ENCODE results near the gene UCKL1. TPM values are rescaled to one million over a fixed set of nuclear protein-coding genes. Genes with fewer than 3 reads are reported as not detected.

Gene UCKL1
- total RNA-seq, 1 donor from 2014 or later = 27.2 TPM

DNA sequence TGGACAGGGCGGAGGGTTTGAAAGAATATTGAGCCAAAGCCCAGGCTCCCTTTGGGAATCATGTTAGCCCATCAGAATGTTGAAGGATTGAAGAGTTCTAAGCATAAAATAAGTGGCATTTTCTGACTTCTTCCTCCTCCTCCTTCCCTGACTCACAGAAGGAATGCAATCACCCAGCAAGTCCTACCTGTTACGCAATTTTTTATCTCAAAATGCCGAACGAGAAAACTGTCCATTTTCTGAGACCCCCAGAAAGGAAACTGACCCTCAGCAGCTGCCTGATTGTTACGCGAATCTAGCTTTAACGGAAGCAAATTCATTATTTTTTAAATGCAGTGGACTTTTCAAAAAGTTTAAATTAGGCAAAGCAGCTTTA lies 66.0 kb downstream of the UCKL1 start:
- no peak overlapping the region for H3K4me3 Mint-ChIP-seq (ENCODE audit: unreplicated experiment)
- DNase-seq (ENCODE audit: low spot score) = no peak
- TF ChIP-seq, protein P1, sequence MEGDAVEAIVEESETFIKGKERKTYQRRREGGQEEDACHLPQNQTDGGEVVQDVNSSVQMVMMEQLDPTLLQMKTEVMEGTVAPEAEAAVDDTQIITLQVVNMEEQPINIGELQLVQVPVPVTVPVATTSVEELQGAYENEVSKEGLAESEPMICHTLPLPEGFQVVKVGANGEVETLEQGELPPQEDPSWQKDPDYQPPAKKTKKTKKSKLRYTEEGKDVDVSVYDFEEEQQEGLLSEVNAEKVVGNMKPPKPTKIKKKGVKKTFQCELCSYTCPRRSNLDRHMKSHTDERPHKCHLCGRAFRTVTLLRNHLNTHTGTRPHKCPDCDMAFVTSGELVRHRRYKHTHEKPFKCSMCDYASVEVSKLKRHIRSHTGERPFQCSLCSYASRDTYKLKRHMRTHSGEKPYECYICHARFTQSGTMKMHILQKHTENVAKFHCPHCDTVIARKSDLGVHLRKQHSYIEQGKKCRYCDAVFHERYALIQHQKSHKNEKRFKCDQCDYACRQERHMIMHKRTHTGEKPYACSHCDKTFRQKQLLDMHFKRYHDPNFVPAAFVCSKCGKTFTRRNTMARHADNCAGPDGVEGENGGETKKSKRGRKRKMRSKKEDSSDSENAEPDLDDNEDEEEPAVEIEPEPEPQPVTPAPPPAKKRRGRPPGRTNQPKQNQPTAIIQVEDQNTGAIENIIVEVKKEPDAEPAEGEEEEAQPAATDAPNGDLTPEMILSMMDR (IDR thresholded peaks at IDR 0.05) = no peak
- no peaks in the 10 kb centered on the region for H3K9me3 Mint-ChIP-seq (ENCODE audit: low read depth)
- no peaks in the 10 kb centered on the region for H3K27me3 Mint-ChIP-seq (ENCODE audit: low read depth)
- H3K4me1 Mint-ChIP-seq (ENCODE audit: low read depth) = peaks cover 8% of the 10 kb centered on the region
- H3K36me3 Mint-ChIP-seq (ENCODE audit: low read depth) = peaks cover 12% of the 10 kb centered on the region
- no peak overlapping the region for H3K27ac Mint-ChIP-seq (ENCODE audit: unreplicated experiment)

Small RNA genes lying within 50 kb of the gene (microRNA-seq; reads per million reads assigned to microRNA genes)
- not detected for gene MIR1914 (ENCODE audit: borderline number of aligned reads)
- not detected for gene MIR647 (ENCODE audit: borderline number of aligned reads)
- gene MIR941-1 (ENCODE audit: borderline number of aligned reads) = not detected
- not detected for gene MIR941-2 (ENCODE audit: borderline number of aligned reads)
- not detected for gene MIR941-3 (ENCODE audit: borderline number of aligned reads)
- gene MIR941-4 (ENCODE audit: borderline number of aligned reads) = not detected
- gene MIR941-5 (ENCODE audit: borderline number of aligned reads) = not detected

Other genes starting within 250 kb of the UCKL1 start
- 37.8 to 47.4 TPM (median 39.8 TPM) in 3 replicates for gene ARFRP1, start 248.4 kb downstream of the UCKL1 start, total RNA-seq
- 19.2 to 25.6 TPM (median 20.6 TPM) in 3 replicates for gene ZGPAT, start 248.4 kb downstream of the UCKL1 start, total RNA-seq
- 6.8 to 9.7 TPM (median 7.1 TPM) in 3 replicates for gene LIME1, start 219.8 kb downstream of the UCKL1 start, total RNA-seq
- gene SLC2A4RG, start 216.6 kb downstream of the UCKL1 start, total RNA-seq = 90.7 to 105 TPM (median 101 TPM) in 3 replicates
- gene ZBTB46, start 125.2 kb downstream of the UCKL1 start, total RNA-seq = 5.9 to 8.3 TPM (median 6.0 TPM) in 3 replicates
- not detected in 3 replicates for gene ABHD16B, start 94.9 kb downstream of the UCKL1 start, total RNA-seq
- gene TPD52L2, start 91.1 kb downstream of the UCKL1 start, total RNA-seq = 102 to 141 TPM (median 138 TPM) in 3 replicates
- 44.2 to 46.6 TPM (median 45.1 TPM) in 3 replicates for gene DNAJC5, start 61.3 kb downstream of the UCKL1 start, total RNA-seq
- gene ZNF512B, start 13.5 kb upstream of the UCKL1 start, total RNA-seq = 36.5 to 44.3 TPM (median 37.2 TPM) in 3 replicates
- gene SAMD10, start 23.2 kb upstream of the UCKL1 start, total RNA-seq = 3.8 to 4.7 TPM (median 4.3 TPM) in 3 replicates
- 49.0 to 56.6 TPM (median 49.5 TPM) in 3 replicates for gene PRPF6, start 24.7 kb upstream of the UCKL1 start, total RNA-seq
- 0.77 to 3.3 TPM (median 0.97 TPM) in 3 replicates for gene C20orf204, start 79.8 kb upstream of the UCKL1 start, total RNA-seq
- gene SOX18, start 93.2 kb upstream of the UCKL1 start, total RNA-seq = 2.1 to 2.8 TPM (median 2.3 TPM) in 3 replicates
- gene TCEA2, start 106.8 kb upstream of the UCKL1 start, total RNA-seq = 57.1 to 59.2 TPM (median 57.6 TPM) in 3 replicates
- 15.7 to 18.5 TPM (median 18.1 TPM) in 3 replicates for gene RGS19, start 123.1 kb upstream of the UCKL1 start, total RNA-seq
- 3.2 to 4.6 TPM (median 3.5 TPM) in 3 replicates for gene OPRL1, start 123.7 kb upstream of the UCKL1 start, total RNA-seq
- 0.55 to 1.4 TPM in 2 of 3 replicates, not detected in the other for gene LKAAEAR1, start 128.0 kb upstream of the UCKL1 start, total RNA-seq
- not detected in 3 replicates for gene NPBWR2, start 151.1 kb upstream of the UCKL1 start, total RNA-seq
- gene MYT1, start 208.0 kb upstream of the UCKL1 start, total RNA-seq = not detected in 3 replicates